ENCODE results near the gene FHOD3. TPM values are rescaled to one million over a fixed set of nuclear protein-coding genes. Genes with fewer than 3 reads are reported as not detected.

FHOD3 gene
- total and polyA plus RNA-seq, 9 of the 15 experiments (the other 6 are each of a cell fraction or from before 2014, with no cell fraction given) = 0.11 TPM; not detected in 8

DNA sequence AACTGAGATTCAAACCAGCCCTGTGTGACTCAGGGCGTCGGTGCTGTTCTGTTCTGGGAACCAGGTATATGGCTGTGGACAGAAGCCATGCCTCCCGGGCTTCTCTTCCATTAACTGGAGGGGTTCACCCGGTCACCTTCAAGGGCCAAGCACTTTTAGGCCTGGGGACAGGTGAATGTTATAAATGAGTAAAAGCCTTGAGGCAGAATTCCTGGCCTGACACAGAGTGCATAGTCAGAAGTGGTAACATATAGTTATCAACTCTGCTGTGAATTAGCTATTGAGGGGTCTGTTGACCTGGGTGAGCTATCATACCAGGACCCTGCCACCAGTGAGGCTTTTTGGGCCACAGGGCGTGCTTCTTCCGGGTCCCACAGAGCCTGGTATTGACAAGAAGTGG is 2.7 kb downstream of the FHOD3 start (continued):
- TF ChIP-seq, protein P1, sequence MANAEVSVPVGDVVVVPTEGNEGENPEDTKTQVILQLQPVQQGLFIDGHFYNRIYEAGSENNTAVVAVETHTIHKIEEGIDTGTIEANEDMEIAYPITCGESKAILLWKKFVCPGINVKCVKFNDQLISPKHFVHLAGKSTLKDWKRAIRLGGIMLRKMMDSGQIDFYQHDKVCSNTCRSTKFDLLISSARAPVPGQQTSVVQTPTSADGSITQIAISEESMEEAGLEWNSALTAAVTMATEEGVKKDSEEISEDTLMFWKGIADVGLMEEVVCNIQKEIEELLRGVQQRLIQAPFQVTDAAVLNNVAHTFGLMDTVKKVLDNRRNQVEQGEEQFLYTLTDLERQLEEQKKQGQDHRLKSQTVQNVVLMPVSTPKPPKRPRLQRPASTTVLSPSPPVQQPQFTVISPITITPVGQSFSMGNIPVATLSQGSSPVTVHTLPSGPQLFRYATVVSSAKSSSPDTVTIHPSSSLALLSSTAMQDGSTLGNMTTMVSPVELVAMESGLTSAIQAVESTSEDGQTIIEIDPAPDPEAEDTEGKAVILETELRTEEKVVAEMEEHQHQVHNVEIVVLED (CRISPR knock-in tag; IDR thresholded peaks at IDR 0.05) = no peak
- no peak for TF ChIP-seq TOE1 (IDR thresholded peaks at IDR 0.05; ENCODE audit: borderline replicate concordance)
- TF ChIP-seq TOE1 (CRISPR knock-in tag; IDR thresholded peaks at IDR 0.05; ENCODE audit: borderline replicate concordance, low read depth) = no peak
- no peak for TF ChIP-seq HMG20A (CRISPR knock-in tag; conservative IDR thresholded peaks at IDR 0.05)
- no peak for TF ChIP-seq ILK (tag; IDR thresholded peaks at IDR 0.05; ENCODE audit: borderline replicate concordance, low read depth)
- TF ChIP-seq NFE2L1 (tag; IDR thresholded peaks at IDR 0.05; ENCODE audit: borderline replicate concordance, low read depth) = no peak
- TF ChIP-seq YBX1 (IDR thresholded peaks at IDR 0.05) = no peak
- no peak for TF ChIP-seq GTF2E2 (tag; IDR thresholded peaks at IDR 0.05)

DNA sequence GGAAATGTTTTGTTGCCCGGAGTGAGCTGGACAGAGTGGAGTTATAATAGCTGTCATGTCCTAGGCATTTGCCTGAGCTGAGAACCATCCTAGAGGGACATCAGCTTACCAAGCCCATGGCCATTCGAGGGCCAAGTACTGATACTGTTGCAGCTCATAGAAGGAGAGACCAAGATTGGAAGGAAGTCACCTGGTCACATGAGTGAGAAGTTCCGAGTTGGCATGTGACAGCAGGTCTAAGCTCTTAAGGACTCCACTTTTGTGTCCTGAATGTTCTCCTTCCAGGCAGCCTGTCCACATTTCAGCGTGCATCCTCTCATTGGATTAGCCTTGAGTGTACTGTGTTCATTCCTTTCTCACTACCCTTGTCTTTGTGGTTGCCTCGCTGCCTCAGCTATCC is 4.4 kb downstream of the FHOD3 start:
- ChIA-PET POLR2A (interaction anchor here (0.7 to 1.2 kb wide), 2 partner anchors 10 to 97 kb away, joined by 3 read pairs; no protein-coding TSS in a partner anchor), CTCF (ENCODE audit: low intra/inter-chr PET ratio) (no interaction called here)
- FAIRE-seq (no peak), DNase-seq (ENCODE audit: extremely low read depth in 1 of 4, low spot score in 3 of 4) (no peak), ATAC-seq (no peak)
- Histone ChIP-seq H3K9ac (ENCODE audit: insufficient read depth in 1 of 2, low read depth in 2 of 2, low read length in 2 of 2) (no peak overlapping the region), H3K4me1 (replicated peaks in 1 of 2; ENCODE audit: control insufficient read depth in 2 of 2, insufficient read depth in 2 of 2, low read length in 2 of 2) (peaks cover 0 to 15% of the 10 kb centered on the region in 2 experiments; a peak in 4 of 5 replicates), H4K20me1 (replicated peaks; ENCODE audit: control insufficient read depth, insufficient read depth, low read length) (peaks cover 2% of the 10 kb centered on the region; the same call in 1 of the 2 replicates), H2AFZ (ENCODE audit: low read depth, low read length) (no peak overlapping the region), H3K27ac (ENCODE audit: extremely low read depth, low read depth, low read length) (no peak overlapping the region), H3K79me2 (ENCODE audit: control insufficient read depth, insufficient read depth, low read length) (no peaks in the 10 kb centered on the region), H3K9me3 (replicated peaks; ENCODE audit: control insufficient read depth, insufficient read depth, low read depth, low read length) (no peaks in the 10 kb centered on the region), H3K4me3 (no peak overlapping the region), H3K9me1 (ENCODE audit: control insufficient read depth, insufficient read depth, low read length) (no peaks in the 10 kb centered on the region), H3K27me3 (ENCODE audit: control insufficient read depth in 2 of 2, insufficient read depth in 2 of 2, low read length in 2 of 2) (peaks cover 18 to 23% of the 10 kb centered on the region in 2 experiments), H3K36me3 (ENCODE audit: control insufficient read depth, insufficient read depth, low read length) (no peaks in the 10 kb centered on the region), H3K4me2 (ENCODE audit: insufficient read depth, low read length) (no peak overlapping the region)
- in situ Hi-C loops (cut with MboI) (no loop called here), intact Hi-C loops (cut with micrococcal nuclease) (no loop called here)
- no TSS peak for BruUV-seq (replicated peaks)
- 0% methylated on average over 5 of the region's 5 CpGs for WGBS (ENCODE audit: insufficient coverage, low coverage, missing lambda C conversion rate)
- TF ChIP-seq, protein P2, sequence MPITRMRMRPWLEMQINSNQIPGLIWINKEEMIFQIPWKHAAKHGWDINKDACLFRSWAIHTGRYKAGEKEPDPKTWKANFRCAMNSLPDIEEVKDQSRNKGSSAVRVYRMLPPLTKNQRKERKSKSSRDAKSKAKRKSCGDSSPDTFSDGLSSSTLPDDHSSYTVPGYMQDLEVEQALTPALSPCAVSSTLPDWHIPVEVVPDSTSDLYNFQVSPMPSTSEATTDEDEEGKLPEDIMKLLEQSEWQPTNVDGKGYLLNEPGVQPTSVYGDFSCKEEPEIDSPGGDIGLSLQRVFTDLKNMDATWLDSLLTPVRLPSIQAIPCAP (CRISPR knock-in tag; IDR thresholded peaks at IDR 0.05; ENCODE audit: borderline replicate concordance) = no peak
- no peak for TF ChIP-seq CEBPB (tag; IDR thresholded peaks at IDR 0.05)
- no peak for TF ChIP-seq MEIS2 (IDR thresholded peaks at IDR 0.05; ENCODE audit: partially characterized antibody)
- no peak for TF ChIP-seq STAT5A (IDR thresholded peaks at IDR 0.05; ENCODE audit: borderline replicate concordance, low read length)
- TF ChIP-seq, protein P3, sequence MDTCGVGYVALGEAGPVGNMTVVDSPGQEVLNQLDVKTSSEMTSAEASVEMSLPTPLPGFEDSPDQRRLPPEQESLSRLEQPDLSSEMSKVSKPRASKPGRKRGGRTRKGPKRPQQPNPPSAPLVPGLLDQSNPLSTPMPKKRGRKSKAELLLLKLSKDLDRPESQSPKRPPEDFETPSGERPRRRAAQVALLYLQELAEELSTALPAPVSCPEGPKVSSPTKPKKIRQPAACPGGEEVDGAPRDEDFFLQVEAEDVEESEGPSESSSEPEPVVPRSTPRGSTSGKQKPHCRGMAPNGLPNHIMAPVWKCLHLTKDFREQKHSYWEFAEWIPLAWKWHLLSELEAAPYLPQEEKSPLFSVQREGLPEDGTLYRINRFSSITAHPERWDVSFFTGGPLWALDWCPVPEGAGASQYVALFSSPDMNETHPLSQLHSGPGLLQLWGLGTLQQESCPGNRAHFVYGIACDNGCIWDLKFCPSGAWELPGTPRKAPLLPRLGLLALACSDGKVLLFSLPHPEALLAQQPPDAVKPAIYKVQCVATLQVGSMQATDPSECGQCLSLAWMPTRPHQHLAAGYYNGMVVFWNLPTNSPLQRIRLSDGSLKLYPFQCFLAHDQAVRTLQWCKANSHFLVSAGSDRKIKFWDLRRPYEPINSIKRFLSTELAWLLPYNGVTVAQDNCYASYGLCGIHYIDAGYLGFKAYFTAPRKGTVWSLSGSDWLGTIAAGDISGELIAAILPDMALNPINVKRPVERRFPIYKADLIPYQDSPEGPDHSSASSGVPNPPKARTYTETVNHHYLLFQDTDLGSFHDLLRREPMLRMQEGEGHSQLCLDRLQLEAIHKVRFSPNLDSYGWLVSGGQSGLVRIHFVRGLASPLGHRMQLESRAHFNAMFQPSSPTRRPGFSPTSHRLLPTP (IDR thresholded peaks at IDR 0.05; ENCODE audit: borderline replicate concordance, extremely low read depth, insufficient read length) = no peak
- TF ChIP-seq, protein P4, sequence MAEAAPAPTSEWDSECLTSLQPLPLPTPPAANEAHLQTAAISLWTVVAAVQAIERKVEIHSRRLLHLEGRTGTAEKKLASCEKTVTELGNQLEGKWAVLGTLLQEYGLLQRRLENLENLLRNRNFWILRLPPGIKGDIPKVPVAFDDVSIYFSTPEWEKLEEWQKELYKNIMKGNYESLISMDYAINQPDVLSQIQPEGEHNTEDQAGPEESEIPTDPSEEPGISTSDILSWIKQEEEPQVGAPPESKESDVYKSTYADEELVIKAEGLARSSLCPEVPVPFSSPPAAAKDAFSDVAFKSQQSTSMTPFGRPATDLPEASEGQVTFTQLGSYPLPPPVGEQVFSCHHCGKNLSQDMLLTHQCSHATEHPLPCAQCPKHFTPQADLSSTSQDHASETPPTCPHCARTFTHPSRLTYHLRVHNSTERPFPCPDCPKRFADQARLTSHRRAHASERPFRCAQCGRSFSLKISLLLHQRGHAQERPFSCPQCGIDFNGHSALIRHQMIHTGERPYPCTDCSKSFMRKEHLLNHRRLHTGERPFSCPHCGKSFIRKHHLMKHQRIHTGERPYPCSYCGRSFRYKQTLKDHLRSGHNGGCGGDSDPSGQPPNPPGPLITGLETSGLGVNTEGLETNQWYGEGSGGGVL (CRISPR knock-in tag; IDR thresholded peaks at IDR 0.05) = no peak

Data from K562 (cell line).